GM12892 (cell line): ENCODE data around the gene TMPRSS6.
"Not testable (repeated sequence)": the region's sequence is repeated elsewhere in the genome, so short reads cannot be mapped to it uniquely, and the experiment has no call there.

Source experiments
- DNase-seq: peaks from one replicate; pipeline ENCODE4 v3.0.0; 2011; ENCODE audit not compliant: insufficient read length
- FAIRE-seq: peaks from 2 replicates; lab custom pipeline; 2011; peaks lifted over from hg19 to GRCh38; lab: Jason Lieb, UNC
- POLR2A ChIP-seq: IDR thresholded peaks from 2 replicates; pipeline ENCODE4 v1.6.1; 2011; ENCODE audit warnings: low read depth, low read length, control low read depth
- POLR2AphosphoS5 ChIP-seq: IDR thresholded peaks from 2 replicates; pipeline ENCODE4 v1.6.1; 2011; ENCODE audit warnings: low read depth, low read length, control low read depth
- TAF1 ChIP-seq: IDR thresholded peaks from 2 replicates; pipeline ENCODE4 v1.6.1; 2011; ENCODE audit warnings: low read depth, mild to moderate bottlenecking, control low read depth, low read length, borderline replicate concordance

The TMPRSS6 gene

GRCh38 chr22:37079158-37079557 is 30.4 kb downstream of the TMPRSS6 start:
- no peak for TF ChIP-seq POLR2AphosphoS5
- no peak for TF ChIP-seq POLR2A
- TF ChIP-seq TAF1 = no peak
- peak; percentile 21 for FAIRE-seq
- no peak for DNase-seq

- no peak for TF ChIP-seq POLR2A
- TF ChIP-seq POLR2AphosphoS5 = no peak
- no peak for TF ChIP-seq TAF1
- DNase-seq = peak; percentile 92
- peak; percentile 82 for FAIRE-seq
Measured at GRCh38 chr22:37077802-37078448, 31.6 kb downstream of the TMPRSS6 start.

GRCh38 chr22:37075822-37076433 is 33.6 kb downstream of the TMPRSS6 start:
- DNase-seq = no peak
- TF ChIP-seq POLR2AphosphoS5 (no peak), POLR2A (no peak), TAF1 (no peak)
- FAIRE-seq = no peak

GRCh38 chr22:37075046-37075445 is 34.5 kb downstream of the TMPRSS6 start:
- DNase-seq (no peak), FAIRE-seq (no peak)
- TF ChIP-seq POLR2AphosphoS5 = no peak
- no peak for TF ChIP-seq POLR2A
- no peak for TF ChIP-seq TAF1

- TF ChIP-seq POLR2AphosphoS5 (no peak), POLR2A (no peak), TAF1 (no peak)
- DNase-seq (no peak), FAIRE-seq (no peak)
Measured at GRCh38 chr22:37074537-37074936, 35.0 kb downstream of the TMPRSS6 start.

GRCh38 chr22:37072673-37073072 is 36.8 kb downstream of the TMPRSS6 start:
- FAIRE-seq (no peak), DNase-seq (no peak)
- TF ChIP-seq POLR2A (no peak), TAF1 (no peak), POLR2AphosphoS5 (no peak)

- DNase-seq, FAIRE-seq: not testable (repeated sequence)
Measured at GRCh38 chr22:37071850-37072592, 37.5 kb downstream of the TMPRSS6 start.

- no peak for TF ChIP-seq TAF1
- no peak for TF ChIP-seq POLR2A
- no peak for TF ChIP-seq POLR2AphosphoS5
- DNase-seq (no peak), FAIRE-seq (no peak)
Measured at GRCh38 chr22:37070744-37071143, 38.8 kb downstream of the TMPRSS6 start.

GRCh38 chr22:37070334-37070733 is 39.2 kb downstream of the TMPRSS6 start:
- FAIRE-seq (no peak), DNase-seq (no peak)
- no peak for TF ChIP-seq POLR2A
- TF ChIP-seq POLR2AphosphoS5 = no peak
- TF ChIP-seq TAF1 = no peak

GRCh38 chr22:37069719-37070118 is 39.8 kb downstream of the TMPRSS6 start:
- no peak for DNase-seq
- no peak for FAIRE-seq

GRCh38 chr22:37069319-37069718 is 40.2 kb downstream of the TMPRSS6 start:
- TF ChIP-seq POLR2AphosphoS5 (no peak), POLR2A (no peak), TAF1 (no peak)
- FAIRE-seq (no peak), DNase-seq (no peak)

More at GRCh38 chr22:37069719-37070118, 39.8 kb downstream of the TMPRSS6 start:
- TF ChIP-seq POLR2A (no peak), POLR2AphosphoS5 (no peak), TAF1 (no peak)

- FAIRE-seq (no peak), DNase-seq (no peak)
- TF ChIP-seq POLR2AphosphoS5 (no peak), POLR2A (no peak), TAF1 (no peak)
Measured at GRCh38 chr22:37068859-37069258, 40.7 kb downstream of the TMPRSS6 start.
